Measurements from ENCODE around the gene ACOX3.
"Not testable (repeated sequence)": the region's sequence is repeated elsewhere in the genome, so short reads cannot be mapped to it uniquely, and the experiment has no call there.

Gene ACOX3

DNA sequence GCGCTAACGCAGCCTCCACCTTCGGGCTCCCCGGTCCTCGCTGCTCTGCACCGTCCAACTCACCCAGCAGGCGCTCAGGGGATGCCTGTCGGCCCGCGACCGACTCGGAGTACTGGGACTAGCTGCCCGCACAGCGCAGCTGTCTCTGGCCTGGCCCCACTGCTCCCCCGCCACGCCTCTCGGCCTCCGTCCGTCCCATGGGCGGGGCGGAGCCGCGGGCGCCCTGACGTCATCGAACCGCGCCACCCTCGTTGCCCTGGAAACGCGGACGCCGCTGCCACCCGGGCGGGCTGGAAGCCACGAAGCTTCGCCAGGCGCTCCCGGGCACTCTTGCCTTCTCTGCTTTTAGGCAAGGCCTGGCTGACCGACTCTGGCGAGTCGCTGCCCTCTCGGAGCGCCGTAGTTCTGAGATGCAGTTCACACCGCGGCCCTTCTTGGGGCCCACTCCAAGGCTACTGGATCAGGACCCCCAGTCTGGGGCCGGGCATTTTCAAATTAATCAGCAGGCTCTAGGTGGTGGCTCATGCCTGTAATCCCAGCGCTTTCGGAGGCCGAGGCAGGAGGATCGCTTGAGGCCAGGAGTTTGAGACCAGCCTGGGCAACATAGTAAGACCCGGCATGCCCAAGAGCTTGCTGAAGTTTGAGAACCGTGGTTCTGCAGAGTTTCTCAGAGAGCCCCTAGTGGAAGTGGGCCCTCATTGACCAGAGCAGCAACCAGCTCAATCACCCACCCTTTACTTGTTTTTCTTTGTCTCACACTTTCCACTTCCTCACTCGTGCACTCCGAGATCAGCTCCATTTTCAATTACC, 12.0 kb downstream of the ACOX3 start:
- peak; percentile 34 to 79 for DNase-seq

DNA sequence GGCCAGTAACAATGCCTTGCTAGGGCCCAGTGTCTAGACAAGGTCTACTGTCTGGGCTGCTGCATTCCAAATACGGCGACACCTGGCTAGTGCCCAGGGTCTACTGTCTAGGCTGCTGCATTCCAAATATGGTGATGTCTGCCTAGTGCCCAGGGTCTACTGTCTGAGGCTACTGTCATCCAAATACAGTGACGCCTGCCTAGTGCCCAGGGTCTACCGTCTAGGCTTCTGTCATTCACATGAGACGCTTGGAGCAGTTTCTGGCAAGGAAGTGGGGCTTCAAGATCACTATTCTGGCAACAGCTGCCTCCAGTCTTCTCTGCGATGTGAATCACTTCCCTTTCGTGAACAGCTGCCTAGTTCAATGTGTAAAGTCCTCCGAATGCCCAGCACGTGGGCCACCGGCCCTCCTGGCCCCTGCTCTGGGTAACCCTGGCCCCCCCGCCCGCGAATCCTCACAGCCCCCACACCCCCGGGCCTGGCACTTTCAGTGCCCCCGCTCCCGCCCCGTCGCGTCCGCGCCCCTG, 12.7 kb downstream of the ACOX3 start:
- no peak for DNase-seq

GRCh38 chr4:8427262-8427661, 13.3 kb downstream of the ACOX3 start:
- no peak for DNase-seq

- no peak for DNase-seq
Observed at GRCh38 chr4:8422786-8423185, 17.7 kb downstream of the ACOX3 start.

DNA sequence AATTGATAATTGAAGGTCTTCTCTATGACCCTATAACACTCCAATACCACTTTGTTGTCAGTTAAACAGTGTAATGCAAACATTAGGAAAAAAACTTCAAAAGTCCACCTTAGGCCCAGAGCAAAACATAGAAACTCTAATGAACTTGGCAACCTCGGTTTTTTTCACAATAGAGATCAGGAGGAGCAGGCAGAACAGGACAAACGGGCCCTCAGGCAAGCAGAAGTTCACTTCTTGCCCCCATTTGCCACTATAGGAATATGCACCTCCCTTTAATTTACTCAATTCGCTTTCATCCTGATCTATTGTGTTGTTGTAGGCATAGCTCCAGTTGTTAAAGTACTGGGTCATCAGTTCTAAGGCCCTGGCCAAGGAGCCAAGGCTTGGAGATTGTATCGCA, 18.2 kb downstream of the ACOX3 start:
- DNase-seq, result no peak

DNA sequence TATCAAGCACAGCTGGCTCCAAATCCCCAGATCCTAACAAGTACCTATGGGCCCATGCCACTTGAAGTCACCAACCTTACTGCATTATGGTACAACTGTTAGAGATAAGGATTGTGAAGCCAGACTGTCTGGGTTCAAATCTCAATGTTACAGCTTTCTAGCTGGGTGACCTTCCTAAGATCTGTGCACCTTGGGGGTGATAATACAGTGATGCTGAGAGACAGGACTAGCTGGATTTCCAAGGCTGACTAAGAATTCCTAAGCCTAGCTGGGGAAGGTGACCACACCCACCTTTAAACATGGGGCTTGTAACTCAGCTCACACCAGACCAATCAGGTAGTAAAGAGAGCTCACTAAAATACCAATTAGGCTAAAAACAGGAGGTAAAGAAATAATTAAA, 20.4 kb downstream of the ACOX3 start:
- DNase-seq, result not testable (repeated sequence)

- no peak for DNase-seq
Observed at GRCh38 chr4:8419222-8420041, 21.1 kb downstream of the ACOX3 start.

DNA sequence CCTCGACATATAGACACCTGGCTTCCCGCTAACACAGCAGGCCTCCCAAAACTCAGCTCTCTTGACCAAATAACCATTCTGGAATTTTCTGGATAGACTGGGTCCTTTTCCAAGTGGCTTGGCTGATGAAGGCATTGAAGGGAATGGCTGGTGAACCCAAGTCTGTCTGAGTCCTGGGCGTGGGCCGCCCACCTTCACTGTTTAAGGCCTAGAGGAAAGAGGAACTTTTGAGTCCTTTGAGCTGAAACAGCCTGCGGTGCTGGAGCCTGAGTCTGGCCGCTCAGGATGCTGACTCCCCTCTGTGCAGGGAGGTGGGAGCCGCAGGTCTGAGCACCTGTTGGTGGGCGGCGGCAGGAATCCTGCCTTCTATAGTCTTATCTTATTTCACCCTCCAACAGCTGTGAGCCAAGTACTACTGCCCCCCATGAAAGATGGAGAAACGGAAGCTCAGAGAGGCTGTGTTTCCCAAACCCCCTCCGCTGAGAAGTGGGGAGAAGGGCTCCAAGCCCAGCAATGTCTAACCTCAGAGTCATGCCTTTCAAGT, 23.4 kb downstream of the ACOX3 start:
- no peak for DNase-seq

DNA sequence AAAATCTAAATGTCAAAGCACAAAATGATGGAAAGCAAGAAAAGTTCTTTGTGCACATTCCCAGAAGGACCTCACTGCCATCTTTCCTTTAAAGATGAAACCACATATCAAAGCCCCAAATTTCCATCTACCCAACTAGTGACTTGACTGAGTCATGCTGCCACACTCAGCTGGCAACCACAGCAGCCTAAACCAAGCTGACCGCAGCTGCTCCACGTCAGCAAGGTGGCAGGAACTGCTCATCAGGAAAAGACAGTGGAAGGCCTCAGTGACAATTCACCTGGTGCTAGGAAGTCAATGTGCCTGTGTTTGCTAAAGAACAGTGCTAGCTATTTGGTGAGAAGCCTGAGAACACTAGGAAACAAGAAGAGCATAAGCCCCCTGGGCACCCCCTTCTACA, 26.1 kb downstream of the ACOX3 start:
- DNase-seq, result no peak

- DNase-seq, result no peak
Observed at GRCh38 chr4:8412288-8412687, 28.2 kb downstream of the ACOX3 start.

DNA sequence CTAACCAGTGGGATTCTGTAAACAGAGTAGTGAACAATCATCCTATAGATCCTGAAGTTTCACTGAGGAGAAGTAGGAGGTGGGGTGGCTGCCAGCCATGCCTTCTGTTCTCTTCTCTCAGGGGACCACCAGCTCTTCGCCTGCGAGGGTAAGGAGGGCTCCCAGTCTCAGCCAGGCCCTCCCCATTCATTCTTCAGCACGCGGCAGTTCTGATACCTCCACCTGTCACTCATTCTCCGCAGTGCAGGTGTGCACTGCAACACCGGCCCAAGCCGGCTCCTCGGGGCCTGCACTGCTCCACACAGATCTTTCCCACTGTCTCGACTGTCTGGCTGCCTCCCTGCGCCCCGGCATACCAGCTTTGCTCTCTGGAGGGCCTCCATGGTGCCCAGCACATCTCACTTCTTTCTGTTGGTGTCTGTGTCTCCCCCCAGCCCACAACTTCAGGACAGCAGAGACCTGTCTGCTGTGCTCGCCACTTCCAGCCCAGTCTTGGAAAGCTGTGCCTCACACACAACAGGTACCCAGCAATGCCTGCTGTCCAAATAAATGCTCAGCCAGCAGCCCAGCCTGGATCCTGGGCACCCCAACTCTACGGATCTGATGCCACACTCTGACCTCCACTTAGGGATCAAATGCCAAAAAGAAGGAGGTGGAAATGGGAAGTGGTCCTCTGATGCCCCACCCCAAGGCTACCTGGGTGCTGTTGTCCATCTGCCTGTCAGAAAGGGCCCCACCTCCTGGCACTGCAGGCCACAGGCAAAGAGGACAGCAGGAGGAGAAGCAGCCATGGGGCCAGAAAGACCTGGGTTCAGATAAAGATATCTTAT, 29.0 kb downstream of the ACOX3 start:
- DNase-seq, result no peak

DNA sequence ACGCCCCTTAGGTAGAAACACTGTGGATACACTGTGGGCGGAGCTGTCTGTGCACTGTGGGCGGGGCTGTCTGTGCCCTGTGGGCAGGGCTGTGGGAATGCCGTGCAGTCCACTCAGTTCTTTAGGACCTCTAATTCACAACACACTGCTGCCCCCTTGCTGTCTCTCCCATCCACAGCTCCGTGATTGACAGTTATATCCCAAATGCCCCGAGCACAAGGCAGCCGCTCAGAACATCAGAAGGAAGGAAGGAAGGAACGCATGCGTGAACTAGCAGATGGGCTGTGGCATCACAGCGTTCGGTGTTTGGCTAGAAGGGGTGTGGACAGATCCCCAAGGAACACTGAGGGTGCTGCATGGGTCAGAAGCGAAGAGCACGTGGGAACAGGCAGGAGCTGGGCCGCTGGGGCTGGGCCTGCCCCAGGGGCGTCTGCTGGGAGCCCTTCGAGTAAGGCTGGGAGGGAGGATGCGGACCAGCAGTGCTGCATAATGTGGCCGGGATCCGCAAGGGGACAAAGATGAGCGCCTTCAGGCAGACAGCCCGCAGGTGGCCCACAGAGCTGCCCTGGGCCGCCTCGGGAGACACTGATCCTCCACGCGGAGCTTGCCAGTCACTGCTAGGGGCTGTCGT, 29.8 kb downstream of the ACOX3 start:
- DNase-seq, result peak; percentile 52 to 67

- no peak for DNase-seq
Observed at GRCh38 chr4:8410066-8410625, 30.4 kb downstream of the ACOX3 start.

DNA sequence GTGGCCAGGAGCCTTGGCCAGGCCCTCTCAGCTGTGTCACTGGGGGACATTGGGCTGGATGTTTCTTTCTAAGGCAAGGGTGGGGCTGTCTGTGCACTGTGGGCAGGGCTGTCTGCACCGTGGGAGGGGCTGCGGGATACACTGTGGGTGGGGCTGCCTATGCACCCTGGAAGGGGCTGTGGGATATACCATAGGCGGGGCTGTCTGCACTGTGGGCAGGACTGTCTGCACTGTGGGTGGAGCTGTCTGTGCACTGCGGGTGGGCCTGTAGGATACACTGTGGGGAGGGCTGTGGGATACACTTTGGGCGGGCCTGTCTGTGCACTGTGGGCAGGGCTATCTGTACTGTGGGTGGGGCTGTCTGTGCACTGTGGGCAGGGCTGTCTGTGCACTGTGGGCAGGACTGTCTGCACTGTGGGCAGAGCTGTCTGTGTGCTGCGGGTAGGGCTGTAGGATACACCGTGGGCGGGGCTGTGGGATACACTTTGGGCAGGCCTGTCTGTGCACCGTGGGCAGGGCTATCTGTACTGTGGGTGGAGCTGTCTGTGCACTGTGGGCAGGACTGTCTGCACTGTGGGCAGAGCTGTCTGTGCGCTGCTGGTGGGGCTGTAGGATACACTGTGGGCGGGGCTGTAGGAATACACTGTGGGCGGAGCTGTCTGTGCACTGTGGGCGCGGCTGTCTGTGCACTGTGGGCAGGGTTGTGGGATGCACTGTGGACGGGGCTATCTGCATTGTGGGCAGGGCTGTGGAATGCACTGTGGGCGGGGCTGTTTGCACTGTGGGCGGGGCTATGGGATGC, 31.1 kb downstream of the ACOX3 start:
- DNase-seq, result peak in 1 of 2 experiments; percentile 19

- DNase-seq, result no peak
Observed at GRCh38 chr4:8407756-8408155, 32.8 kb downstream of the ACOX3 start.

DNA sequence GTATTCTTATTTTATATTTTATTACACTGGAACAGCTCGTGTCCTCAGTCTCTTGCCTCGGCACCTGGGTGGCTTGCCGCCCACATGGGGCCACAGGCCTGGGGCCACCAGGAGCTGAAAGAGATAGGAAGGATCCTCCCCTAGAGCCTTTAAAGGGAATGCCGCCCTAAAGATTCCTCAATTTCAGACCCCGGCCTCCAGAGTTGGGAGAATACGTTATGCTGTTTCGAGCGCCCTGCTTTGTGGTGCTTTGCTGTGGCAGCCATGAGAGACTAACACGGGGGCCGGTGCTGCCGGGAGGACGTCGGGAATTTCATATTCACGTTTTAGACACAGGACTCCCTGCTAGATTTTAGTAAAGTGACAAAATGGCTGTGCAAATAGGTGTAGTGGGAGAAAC, 33.2 kb downstream of the ACOX3 start:
- DNase-seq, result no peak

DNA sequence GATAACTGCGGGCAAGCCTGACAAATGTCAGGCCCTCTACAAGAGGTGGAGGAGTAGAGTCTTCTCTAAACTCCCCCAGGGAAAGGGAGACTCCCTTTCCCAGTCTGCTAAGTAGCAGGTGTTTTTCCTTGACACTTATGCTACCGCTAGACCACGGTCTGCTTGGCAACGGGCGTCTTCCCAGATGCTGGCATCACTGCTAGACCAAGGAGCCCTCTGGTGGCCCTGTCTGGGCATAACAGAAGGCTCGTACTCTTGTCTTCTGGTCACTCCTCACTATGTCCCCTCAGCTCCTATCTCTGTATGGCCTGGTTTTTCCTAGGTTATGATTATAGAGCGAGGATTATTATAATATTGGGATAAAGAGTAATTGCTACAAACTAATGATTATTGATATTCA, 33.6 kb downstream of the ACOX3 start:
- not testable (repeated sequence) for DNase-seq

- no peak for DNase-seq
Observed at GRCh38 chr4:8405516-8405875, 35.0 kb downstream of the ACOX3 start.

DNA sequence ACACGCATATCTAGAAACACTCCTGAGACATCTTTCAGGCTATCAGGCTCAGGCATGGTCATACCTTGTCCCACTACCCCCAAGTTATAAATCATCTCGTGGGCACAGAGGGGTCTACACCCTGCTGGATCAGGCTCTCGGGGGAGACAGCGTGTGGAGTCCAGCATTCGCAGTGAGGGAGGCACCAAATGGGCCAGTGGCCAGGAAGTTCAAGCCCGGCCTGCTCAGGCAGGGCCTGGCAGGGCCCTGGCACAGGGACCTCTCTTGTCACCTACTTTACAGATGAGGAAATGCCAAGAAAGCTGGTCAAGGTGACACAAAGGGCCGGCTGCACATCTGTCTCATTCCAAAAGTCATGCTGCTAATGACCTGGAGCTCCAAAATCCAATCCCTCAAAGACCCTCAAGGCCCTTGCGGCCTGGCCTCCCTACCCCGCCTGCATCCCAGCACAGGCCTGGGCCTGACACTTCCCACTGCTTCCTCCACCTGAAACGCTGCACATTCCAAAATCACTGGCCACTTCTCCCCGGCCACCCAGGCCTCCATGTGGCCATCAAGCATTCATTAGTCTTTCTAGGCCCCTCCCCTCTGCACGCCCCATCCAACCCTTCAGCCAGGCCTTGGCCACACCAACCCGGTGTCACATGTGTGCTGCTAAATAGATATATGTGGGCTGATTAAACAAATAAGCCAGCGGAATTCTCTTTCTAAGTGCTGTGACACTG, 35.6 kb downstream of the ACOX3 start:
- DNase-seq, result no peak

- DNase-seq, result no peak
Observed at GRCh38 chr4:8403976-8404375, 36.5 kb downstream of the ACOX3 start.

Measured in SW 1271 (cell line).